Body of pancreas (tissue), 4 donors: ENCODE data around the gene ABTB1.

Experiments
- POLR2A ChIP-seq, 3 donors: fragments of 450-650 bp; IDR thresholded peaks; one replicate each; pipeline ENCODE4 v1.6.1; 2016; ENCODE audit warnings: antibody characterized with exemption in 3 of 3, mild to moderate bottlenecking in 2 of 3
- TF ChIP-seq, protein P1 (sequence below), 7 experiments: fragments of 450-650 bp in 4 of 7; fragments of 200-600 bp in 3 of 7; sonication (generic) in 3 of 7; IDR thresholded peaks; one replicate each; pipeline ENCODE4 v1.5.1; 2016 to 2019; ENCODE audit warnings: antibody characterized with exemption in 7 of 7

DNA sequence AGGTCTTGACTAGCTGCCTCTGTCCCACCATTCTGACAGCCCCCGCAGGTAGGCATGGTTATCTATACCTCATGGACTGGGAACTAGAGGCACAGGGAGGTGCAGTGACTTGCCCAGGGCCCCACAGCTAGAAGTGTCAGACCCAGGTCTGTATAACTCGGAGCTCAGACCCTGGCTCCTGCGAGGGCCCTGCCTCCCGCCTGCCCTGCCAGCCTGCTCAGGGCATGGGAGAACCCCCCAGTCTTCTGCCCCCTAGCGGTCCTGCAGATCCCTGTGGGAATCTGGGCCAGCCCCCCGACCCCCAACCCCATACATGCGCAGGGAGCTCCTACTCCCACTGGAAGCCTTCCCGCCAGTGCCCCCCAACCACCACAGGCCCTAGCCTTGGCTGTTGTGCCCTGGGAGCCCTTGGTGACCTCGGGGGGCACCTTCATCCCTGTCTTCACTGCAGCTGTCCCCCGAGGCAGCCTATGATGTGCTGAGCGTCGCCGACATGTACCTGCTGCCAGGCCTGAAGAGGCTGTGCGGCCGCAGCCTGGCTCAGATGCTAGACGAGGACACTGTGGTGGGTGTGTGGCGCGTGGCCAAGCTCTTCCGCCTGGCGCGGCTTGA lies 6.9 kb downstream of the ABTB1 start:
- TF ChIP-seq, protein P1, sequence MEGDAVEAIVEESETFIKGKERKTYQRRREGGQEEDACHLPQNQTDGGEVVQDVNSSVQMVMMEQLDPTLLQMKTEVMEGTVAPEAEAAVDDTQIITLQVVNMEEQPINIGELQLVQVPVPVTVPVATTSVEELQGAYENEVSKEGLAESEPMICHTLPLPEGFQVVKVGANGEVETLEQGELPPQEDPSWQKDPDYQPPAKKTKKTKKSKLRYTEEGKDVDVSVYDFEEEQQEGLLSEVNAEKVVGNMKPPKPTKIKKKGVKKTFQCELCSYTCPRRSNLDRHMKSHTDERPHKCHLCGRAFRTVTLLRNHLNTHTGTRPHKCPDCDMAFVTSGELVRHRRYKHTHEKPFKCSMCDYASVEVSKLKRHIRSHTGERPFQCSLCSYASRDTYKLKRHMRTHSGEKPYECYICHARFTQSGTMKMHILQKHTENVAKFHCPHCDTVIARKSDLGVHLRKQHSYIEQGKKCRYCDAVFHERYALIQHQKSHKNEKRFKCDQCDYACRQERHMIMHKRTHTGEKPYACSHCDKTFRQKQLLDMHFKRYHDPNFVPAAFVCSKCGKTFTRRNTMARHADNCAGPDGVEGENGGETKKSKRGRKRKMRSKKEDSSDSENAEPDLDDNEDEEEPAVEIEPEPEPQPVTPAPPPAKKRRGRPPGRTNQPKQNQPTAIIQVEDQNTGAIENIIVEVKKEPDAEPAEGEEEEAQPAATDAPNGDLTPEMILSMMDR (IDR thresholded peaks at IDR 0.05), result no peak
- no peak for TF ChIP-seq POLR2A (IDR thresholded peaks at IDR 0.05)
